NCI-H748 (cell line): ENCODE results near the gene ICAM4.

ENCODE experiments used
- DNase-seq: peaks from one replicate; lab custom pipeline; 2025; ENCODE audit not compliant: unreplicated experiment; lab: John Stamatoyannopoulos, UW

Gene ICAM4

GRCh38 chr19:10317045-10317856 lies 30.5 kb downstream of the ICAM4 start:
- no peak for DNase-seq

GRCh38 chr19:10317857-10318462 lies 31.2 kb downstream of the ICAM4 start:
- no peak for DNase-seq

DNA sequence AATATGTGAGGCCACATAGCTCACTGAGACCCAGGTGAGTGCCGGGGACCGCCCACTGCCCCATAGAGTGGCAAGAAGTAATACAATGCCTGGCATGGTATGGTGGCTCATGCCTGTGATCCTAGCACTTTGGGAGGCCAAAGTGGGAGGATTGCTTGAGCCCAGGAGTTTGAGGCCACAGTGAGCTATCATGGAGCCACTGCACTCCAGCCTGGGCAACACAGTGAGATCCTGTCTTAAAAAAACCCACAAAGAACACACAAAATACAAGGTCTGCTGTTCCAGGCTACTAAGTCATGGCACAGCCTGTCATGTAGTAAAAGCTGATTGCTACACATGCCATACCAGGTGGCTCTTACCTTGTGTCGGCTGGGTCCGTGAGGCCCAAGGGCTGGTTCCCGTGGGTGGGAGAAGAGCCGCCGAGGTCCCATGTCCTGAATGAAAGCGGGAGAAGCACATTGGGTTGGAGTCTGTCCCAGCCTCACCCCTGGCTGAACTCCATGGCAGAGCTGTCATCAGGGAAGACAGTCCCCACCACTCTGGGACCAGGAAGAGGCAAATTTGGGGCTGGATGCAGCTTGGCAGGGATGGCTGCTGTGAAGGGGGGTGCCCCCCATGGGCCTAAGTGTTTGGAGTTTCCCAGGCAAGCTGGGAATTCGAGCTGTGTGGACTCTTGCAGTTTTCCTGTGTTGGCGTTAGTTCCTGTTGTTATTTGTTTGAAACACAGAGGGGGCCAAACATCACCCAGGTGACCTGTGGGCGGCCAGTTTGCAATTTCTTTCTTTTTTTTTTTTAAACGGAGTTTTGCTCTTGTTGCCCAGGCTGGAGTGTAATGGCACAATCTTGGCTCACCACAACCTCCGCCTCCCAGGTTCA lies 32.3 kb downstream of the ICAM4 start:
- DNase-seq = no peak

GRCh38 chr19:10320602-10321416 lies 34.1 kb downstream of the ICAM4 start:
- no peak for DNase-seq

- DNase-seq = no peak
These were observed 34.7 kb downstream of the ICAM4 start for GRCh38 chr19:10321417-10321797.

DNA sequence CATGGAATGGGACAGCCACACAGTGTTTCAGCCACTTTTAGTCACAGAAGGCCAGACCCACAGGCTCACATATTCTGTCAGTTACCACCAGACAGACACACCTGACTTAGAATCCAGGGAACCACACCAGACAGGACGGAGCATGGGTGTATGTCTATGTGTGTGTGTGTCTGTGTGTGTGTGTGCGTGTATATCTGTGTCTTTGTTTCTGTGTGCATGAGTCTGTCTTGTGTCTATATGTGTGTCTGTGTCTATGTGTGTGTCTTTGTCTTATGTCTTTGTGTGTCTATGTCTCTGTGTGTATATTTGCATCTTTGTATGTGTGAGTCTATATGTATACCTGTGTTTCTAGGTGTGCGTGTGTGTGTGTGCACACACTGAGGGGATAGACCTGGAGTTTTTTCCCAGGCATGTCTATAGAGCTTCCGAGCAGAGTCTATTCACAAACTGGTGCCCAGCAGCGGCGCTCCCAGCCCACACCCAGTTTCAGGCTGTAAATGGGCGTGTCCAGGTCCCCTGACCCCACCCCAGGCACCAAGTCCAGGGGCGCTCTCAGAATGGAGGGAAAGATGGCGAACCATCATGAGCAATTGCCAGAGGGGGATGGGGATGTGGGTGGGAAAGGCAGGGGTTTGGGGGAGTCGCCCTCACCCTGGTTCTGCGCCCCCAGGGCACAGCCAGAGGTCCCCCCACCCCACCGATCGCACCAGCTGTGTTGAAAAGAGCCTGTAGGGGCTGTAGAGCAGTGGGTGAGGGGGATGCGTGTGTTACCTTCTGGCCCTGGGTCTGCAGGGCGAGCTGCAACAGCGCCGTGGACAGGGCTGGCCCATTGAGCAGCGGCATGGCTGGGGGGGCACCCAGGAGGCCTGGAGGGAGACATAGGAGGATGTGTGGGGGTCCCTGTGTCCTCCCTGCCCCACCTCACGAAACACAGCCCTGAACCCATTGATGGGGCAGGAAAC lies 35.4 kb downstream of the ICAM4 start:
- DNase-seq = no peak

GRCh38 chr19:10325732-10326131 lies 39.0 kb downstream of the ICAM4 start:
- DNase-seq = no peak

- no peak for DNase-seq
These were observed 41.0 kb downstream of the ICAM4 start for GRCh38 chr19:10327793-10328192.

- DNase-seq = no peak
These were observed 42.0 kb downstream of the ICAM4 start for GRCh38 chr19:10328558-10329429.

DNA sequence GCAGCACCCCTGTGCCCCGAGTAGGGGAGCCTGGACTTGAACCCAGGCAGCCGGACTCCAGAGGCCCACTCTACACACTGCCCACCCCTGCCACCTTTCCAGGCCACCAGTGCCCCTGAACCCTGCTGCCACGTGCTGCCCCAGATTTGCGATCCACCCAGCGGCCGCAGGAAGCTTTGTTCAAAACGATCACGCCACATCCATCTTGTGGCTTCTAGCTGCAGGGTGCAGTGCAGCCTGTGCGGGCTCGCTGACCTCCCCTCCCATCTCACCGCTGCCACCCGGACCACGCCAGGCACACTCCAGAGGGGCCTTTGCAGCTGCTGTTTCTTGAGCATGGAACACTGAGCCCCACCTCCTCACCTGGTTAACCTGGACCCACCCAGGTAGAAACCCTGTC lies 42.8 kb downstream of the ICAM4 start:
- DNase-seq = no peak

GRCh38 chr19:10332158-10332964 lies 45.6 kb downstream of the ICAM4 start:
- peak; percentile 26 for DNase-seq

DNA sequence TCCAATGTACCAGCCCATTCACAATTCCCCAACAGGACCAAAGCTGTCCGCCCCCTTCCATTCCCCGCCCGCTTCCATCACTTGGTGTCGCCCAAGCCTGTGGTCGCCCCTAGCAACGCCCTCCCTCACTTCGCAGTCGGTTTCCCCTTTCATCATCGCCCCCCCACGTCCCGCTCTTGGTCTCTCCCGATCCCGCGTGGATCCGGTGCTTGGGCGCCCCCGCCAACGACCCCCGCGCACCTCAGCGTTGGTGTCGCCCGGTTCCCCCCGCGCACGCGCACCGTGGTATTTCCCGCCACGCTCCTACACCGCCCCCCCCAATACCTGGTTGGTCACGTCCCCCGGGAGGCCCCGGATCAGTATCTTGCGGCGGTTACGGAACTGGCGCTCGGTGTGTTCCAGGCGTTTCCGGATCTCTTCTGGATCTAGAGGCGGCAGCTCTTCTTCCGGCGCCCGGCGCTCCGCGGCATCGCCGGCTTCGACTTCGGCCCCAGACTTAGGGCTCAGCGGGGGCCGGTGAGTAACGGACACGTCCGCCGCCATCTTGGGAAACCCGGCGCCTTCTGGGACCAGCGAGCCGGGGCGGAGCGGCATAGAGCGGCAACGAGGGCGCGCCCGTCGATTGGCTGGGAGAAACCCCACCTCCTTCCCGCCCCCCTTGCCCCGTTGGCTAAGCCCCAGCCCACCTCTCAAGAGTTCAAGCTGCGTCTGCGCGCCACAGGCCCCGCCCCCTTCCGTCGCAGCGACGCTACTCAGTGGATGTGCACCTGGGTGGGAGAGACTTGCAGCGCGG lies 46.4 kb downstream of the ICAM4 start, which contains the start of gene RAVER1:
RAVER1 (minus strand) TSS at position 565 of the 793 bp plus-strand sequence; CDS start at position 543, 22 bp downstream.
- DNase-seq = peak; percentile 93

DNA sequence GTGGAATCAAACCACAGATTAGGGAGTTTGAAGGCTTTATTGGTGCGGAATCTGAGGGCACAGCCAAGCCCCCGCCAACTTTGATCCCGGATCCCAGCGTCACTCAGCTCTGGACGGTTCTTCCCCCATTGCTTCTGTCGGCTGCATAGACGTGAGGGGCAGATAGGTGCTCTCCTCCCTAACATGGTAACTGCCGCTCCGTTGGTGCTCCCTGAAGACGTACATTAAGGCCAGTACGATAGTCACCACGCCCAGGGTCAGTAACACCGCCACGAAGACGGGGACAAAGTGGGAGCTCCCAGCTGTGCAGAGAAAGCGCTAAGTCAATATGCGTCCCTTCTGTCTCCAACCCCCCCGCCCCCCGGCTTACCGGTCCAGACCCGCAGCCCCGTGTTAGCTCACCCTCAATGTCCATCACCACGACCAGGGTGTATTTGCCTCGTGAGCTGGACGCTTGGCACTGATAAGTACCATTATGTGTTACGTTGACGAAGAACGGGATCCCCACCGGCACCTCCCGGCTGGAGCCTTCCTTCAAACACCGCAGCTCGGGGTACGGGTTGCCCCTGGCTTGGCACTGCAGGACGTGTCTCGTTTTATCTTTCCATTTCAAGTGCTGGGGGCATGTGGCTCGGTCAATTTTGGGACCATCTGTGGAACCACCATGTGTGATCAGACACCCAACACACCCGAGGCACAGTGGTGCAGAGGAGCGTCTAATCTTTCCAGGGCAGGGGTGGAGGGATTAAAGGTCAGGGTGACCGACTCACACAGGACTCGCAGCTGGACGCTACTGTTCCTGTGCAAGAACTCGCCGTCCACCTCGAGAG lies 47.2 kb downstream of the ICAM4 start:
- peak; percentile 61 for DNase-seq

DNA sequence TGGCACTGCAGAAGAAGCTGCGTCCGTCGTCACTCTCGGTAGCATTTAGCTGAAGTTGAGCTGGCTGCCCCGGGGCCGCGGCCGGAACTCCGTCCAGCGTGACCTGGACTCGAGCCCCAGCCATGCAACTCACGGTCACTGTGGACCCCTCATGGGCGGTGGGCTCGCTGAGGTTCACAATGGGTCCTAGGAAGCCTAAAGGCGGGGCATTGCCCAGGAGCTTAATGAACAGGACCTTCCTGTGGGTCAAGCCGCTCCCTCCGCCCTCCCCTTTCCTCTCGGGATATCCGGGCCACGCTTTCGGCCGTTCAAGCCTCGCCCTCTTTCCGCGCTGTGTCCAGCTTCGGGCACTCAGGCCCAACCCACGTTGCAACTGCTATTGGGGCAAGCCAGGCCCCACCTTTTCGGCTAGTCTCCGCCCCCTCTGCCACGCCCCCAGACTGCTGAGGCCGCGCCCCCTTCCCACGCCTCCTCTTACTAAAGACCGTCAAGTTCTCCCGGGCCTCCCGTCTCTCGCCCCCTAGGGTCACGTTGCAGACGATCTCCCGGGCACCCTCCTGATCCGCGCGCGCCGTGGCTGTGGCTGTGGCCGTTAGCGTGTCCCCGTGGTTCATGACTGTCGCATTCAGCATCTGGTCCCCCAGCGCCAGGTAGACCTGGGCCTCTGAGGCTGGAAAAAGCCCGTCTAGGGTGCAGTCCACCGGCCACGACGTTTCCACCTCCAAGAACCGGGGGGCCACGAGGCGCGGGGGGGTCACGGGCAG lies 48.0 kb downstream of the ICAM4 start:
- DNase-seq = peak; percentile 68

DNA sequence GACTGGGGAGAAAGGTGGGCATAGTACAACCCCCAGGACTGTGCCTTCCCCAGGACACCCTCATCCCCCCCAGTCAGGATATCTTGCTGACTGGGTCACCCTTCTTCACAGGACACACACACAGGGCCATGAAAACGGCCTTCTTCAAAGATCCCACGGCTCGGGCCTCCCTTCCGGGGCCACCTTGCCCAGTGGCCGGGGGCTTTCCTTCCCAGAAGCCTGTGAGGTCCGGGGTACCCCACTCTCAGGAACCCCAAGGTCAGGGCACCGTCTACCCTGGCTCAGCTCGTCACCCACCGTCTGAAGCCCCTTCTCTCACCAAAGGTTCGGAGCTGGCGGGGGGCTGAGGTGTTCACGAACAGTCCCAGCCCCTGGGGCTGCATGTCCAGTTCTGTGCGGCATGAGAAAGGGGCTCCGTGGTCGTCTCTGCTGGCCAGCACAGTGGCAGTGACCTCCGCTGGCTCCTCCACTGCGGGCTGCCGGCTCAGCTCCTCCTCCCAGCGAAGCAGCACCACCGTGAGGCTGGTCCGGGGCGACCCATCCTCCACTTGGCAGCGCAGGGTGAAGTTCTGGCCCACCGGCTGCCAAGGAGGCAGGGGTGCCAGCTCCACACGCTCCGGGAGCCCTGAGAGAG lies 48.7 kb downstream of the ICAM4 start:
- DNase-seq = no peak
